NB4 (cell line): ENCODE results near the gene CPVL.

ENCODE experiments used
- MYC ChIP-seq: IDR thresholded peaks from 2 replicates; pipeline ENCODE4 v1.6.1; 2011; ENCODE audit warnings: low read depth, low read length
- POLR2A ChIP-seq: IDR thresholded peaks from 2 replicates; pipeline ENCODE4 v1.6.1; 2011; ENCODE audit warnings: mild to moderate bottlenecking; ENCODE audit not compliant: insufficient read length; ENCODE audit errors: extremely low read depth
- TF ChIP-seq, protein P1 (sequence below): IDR thresholded peaks from one replicate; pipeline ENCODE4 v1.5.1; 2012; ENCODE audit warnings: low read depth, low read length
- TF ChIP-seq, protein P2 (sequence below): IDR thresholded peaks from 2 replicates; pipeline ENCODE4 v1.6.1; 2011; ENCODE audit warnings: low read depth, low read length

DNA sequence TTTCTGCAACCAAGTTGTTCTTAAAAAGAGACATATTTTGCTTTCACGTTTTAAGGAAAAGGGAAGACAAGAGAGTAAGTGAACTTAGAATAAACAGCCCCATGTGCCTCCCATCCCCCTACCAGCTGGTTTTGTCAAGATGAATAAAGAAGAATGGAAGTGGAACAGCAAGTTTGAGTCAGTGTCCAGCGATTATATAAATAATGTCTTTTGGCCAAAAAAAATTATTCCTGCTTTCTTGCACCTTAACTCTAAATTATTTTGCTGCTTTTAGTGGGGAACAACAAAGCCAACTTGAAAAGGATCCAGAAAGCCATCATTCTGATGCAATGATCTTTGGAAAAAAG lies 105.8 kb downstream of the CPVL start:
- TF ChIP-seq, protein P1, sequence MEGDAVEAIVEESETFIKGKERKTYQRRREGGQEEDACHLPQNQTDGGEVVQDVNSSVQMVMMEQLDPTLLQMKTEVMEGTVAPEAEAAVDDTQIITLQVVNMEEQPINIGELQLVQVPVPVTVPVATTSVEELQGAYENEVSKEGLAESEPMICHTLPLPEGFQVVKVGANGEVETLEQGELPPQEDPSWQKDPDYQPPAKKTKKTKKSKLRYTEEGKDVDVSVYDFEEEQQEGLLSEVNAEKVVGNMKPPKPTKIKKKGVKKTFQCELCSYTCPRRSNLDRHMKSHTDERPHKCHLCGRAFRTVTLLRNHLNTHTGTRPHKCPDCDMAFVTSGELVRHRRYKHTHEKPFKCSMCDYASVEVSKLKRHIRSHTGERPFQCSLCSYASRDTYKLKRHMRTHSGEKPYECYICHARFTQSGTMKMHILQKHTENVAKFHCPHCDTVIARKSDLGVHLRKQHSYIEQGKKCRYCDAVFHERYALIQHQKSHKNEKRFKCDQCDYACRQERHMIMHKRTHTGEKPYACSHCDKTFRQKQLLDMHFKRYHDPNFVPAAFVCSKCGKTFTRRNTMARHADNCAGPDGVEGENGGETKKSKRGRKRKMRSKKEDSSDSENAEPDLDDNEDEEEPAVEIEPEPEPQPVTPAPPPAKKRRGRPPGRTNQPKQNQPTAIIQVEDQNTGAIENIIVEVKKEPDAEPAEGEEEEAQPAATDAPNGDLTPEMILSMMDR: no peak
- TF ChIP-seq, protein P2, sequence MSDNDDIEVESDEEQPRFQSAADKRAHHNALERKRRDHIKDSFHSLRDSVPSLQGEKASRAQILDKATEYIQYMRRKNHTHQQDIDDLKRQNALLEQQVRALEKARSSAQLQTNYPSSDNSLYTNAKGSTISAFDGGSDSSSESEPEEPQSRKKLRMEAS: no peak
- TF ChIP-seq POLR2A (no peak), MYC (no peak)
